ENCODE results near the gene PRDM2.

PRDM2 gene

GRCh38 chr1:13798120-13798519 is 98.1 kb downstream of the PRDM2 start:
- DNase-seq: no peak

DNA sequence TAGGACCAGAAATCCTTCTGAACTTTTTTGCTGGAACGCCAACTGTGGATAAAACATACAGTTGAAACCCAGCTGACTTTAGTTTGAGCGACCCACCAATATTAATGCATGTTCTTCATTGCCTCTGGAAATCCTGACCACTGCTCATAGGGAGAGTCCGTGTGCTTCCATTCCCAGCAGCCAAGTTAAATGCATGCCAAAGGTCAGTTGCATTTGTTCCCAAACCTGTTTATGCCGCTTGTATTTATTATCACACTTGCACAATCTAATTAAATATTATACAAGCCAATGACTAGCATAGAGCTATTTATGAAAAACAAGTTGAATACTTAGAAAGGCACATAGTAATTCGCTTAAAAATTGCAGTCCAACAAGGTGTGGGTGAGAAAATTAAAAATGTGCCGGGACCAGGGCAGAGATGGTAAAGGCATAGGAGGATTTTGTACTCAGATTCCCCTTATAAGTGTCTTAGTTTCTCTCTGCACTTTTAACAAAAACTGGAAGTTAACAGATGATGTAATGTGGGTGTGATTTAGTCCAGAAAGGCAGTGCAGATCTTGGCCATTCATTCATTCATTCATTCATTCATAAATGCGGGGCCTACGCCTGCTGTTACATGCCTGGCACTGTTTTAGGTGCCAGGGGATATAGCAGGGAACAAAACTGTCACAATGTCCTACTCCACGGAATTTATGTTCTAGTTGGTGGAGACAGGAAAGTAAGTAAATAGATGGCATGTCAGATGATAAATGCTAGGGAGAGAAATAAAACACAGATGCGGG is 99.7 kb downstream of the PRDM2 start:
- DNase-seq: no peak

- DNase-seq: no peak
These were observed 101.2 kb downstream of the PRDM2 start for GRCh38 chr1:13801232-13801631.

- no peak for DNase-seq
These were observed 101.9 kb downstream of the PRDM2 start for GRCh38 chr1:13801655-13802486.

DNA sequence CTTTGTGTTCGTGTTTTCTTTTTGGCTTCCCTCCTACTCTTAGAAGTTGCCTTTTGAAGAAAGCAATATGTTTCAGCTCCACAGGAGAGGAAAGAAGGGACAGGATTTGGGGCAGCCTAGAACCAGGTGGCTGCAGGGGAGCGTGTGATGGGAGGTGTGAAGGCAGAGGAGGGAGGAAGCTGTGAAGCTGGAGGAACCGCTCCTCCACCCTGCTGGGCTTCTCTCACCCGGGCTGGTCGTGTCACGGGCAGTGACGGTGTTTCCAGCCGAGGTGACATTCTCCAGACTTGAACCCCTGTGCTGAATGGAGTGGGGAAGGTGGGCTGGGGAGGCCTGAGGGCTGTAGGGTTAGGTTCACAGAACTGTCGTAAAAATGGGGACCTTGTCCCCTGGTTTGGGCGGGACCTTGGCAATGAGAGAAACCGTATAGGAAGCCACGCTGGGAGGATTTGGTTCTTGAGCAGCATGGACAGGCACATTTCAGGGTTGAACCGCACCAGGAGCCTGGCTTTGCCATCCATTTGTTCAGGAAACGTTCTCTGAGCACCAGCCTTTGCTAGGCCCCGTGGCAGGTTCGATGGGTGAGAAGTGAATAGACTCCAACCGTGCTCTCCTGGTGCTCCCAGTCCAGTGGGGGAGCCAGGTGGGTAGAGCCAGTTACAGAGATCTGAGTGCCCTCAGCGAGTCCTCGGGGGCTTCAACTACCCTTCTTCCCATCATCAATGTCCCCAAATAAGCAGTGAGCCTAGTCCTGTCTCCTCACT is 103.0 kb downstream of the PRDM2 start:
- DNase-seq: no peak

- DNase-seq: no peak
These were observed 103.7 kb downstream of the PRDM2 start for GRCh38 chr1:13803546-13804239.

DNA sequence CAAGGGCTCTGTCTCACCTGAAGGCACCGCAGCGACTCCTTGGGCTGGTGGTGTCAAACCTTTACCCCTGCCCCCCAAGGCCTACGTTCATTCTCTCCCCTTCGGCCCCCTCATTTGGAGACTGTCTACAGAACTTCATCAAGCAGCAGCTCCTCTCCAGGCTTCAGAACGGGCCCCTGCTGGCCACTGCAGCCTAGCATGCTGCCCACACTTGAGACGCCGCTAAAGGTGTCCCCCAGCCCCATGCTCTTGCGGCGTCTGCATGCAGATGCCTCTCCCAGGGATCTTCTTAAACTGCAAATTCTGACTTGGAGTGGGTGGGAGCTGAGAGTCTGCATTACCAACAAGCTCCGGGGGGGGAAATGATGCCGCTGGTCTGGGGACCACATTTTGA is 104.2 kb downstream of the PRDM2 start:
- no peak for DNase-seq

DNA sequence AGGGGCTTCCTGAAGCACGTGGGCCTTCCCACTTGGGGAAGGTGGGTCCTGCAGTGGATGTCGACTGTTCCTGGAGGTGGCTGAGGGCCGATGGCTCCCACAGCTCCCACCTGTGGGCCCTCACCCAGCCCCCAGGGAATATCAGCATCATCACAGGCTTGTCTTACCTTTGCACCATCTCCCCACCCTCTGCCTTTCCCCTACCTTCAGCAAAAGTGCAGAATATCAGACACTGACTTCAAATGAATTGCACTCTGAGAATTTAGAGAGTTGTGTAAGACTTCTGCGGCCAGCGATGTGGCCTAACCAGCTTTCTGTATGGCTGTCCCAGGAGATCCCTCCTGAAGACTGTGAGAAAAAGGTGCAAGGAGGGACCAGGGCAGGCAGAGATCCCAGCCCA is 105.4 kb downstream of the PRDM2 start:
- DNase-seq: no peak

- DNase-seq: no peak
These were observed 106.1 kb downstream of the PRDM2 start for GRCh38 chr1:13806108-13806507.

DNA sequence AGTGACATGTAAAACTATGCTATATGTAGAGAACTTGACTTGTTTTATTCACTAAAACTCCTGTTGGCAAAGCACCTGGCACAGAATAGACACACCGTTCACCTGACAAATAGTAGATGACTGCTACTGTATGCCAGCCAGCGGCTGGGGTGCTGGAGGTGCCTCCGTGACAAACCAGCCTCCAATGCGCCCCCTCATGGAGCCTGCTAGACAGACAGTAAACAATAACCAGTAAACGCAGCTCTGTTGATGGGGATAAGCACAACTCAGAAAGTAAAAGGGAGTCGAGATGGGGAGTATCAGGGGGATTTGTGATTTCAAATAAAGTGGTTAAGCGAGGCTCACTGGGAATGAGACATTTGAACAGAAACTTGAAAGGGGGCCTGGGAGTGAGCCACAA is 107.2 kb downstream of the PRDM2 start:
- no peak for DNase-seq

- DNase-seq: no peak
These were observed 108.7 kb downstream of the PRDM2 start for GRCh38 chr1:13808729-13809131.

GRCh38 chr1:13809461-13810159 is 109.6 kb downstream of the PRDM2 start:
- no peak for DNase-seq

GRCh38 chr1:13812456-13813397 is 112.7 kb downstream of the PRDM2 start:
- no peak for DNase-seq

DNA sequence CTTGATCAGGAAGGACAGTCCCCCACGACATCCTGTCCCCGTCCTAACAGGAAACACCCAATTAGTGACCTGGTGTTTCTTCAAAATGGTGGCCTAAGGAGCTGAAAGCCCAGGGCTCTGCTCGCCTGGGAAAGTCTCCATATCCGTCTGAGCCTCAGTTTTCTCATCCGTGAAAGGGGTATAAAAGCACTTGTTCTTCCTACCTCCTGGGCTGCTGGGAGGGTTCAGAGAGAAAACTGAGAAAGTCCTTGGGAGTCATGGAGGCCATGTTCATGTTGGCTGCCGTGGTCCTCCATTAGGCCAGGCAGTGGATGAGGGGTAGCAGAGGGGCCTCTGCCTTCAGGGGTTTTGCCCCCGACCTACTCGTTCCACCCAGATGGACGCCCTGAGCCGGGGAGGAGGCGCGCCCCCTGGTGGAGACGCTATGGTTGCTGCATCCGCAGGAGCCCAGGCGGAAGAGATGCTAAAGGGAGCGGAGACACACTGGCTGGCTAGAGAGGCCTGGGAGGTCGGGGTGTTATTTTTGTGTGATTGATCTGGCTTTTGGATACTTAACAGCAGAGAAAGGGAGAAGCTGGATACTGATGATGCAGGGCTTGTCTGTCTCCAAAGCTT is 113.5 kb downstream of the PRDM2 start:
- peak; percentile 35 to 39 for DNase-seq

- no peak for DNase-seq
These were observed 114.1 kb downstream of the PRDM2 start for GRCh38 chr1:13814131-13814530.

- DNase-seq: no peak
These were observed 116.2 kb downstream of the PRDM2 start for GRCh38 chr1:13816016-13816760.

- no peak for DNase-seq
These were observed 117.9 kb downstream of the PRDM2 start for GRCh38 chr1:13817906-13818305.

DNA sequence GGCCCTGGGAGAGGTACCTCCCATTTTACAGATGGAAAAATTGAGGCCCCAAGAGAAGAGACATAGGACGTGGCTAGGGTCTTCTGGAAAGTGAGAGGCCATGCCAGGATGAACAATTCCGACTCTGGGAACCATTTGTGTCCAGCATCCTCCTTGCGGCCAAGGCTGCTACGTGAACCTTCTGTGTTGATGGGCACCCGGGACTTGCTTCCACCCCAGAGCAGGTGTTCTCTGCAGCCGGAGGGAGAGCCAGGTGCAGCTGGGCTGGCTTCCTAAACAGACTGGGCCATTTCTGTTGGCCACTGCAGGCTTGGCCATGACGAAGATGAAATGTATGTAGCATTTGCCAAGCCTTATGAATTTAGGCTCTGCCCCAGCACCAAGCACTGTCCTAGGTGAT is 118.9 kb downstream of the PRDM2 start:
- no peak for DNase-seq

DNA sequence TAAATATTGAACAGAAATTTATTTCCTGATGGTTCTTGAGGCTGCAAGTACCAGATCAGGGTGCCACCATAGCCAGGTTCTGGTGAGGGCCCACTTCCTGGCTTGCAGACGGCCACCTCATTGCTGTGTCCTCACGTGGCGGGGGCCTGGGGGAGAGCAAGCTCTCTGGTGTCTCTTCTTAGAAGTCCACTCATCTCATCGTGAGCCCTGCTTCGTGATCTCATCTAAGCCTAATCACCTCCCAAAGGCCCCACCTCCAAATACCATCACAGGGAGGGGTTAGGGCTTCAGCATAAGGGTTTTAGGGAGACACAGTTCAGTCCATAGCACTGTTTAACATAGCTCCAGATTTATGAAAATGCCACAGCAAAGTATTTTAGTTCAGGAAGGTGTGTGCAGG is 119.7 kb downstream of the PRDM2 start:
- no peak for DNase-seq

GRCh38 chr1:13820055-13820454 is 120.1 kb downstream of the PRDM2 start:
- DNase-seq: no peak

Data from activated CD4-positive, alpha-beta T cell treated with anti-CD3 and anti-CD28 coated beads, Interleukin-2, amount 50 U/mL, for 4 hours (primary cell).